Muscle layer of colon (tissue), 2 donors: ENCODE data around the gene TRIP11.
A peak's percentile ranks its signal among the peaks of the same experiment; 100 is the strongest.

Source experiments
- H3K27ac ChIP-seq: one replicate; pipeline ENCODE4 v1.7.0; 2013; ENCODE audit warnings: low read depth, mild to moderate bottlenecking, low read length, moderate library complexity
- H3K27me3 ChIP-seq, 2 donors: one replicate each; pipeline ENCODE4 v1.7.0; 2013; ENCODE audit warnings: low read length in 2 of 2, mild to moderate bottlenecking in 2 of 2; ENCODE audit not compliant: insufficient read depth in 2 of 2, control insufficient read depth in 1 of 2
- H3K36me3 ChIP-seq: one replicate; pipeline ENCODE4 v1.7.0; 2013; ENCODE audit warnings: mild to moderate bottlenecking, low read length; ENCODE audit not compliant: insufficient read depth
- H3K4me1 ChIP-seq: one replicate; pipeline ENCODE4 v1.7.0; 2013; ENCODE audit warnings: mild to moderate bottlenecking, low read length; ENCODE audit not compliant: insufficient read depth
- H3K4me3 ChIP-seq, 2 donors: one replicate each; pipeline ENCODE4 v1.7.0; 2013; ENCODE audit warnings: low read length in 2 of 2, low read depth in 1 of 2, mild to moderate bottlenecking in 1 of 2, moderate library complexity in 1 of 2
- H3K9ac ChIP-seq: one replicate; pipeline ENCODE4 v1.7.0; 2013; ENCODE audit warnings: low read length
- H3K9me3 ChIP-seq: one replicate; pipeline ENCODE4 v1.7.0; 2013; ENCODE audit warnings: mild to moderate bottlenecking, low read length
- donor health status: abdominal sarcoma.
- donor health status: Adenocarcinoma of cecum.

Gene TRIP11

GRCh38 chr14:92037989-92038388 lies 1.9 kb downstream of the TRIP11 start:
- H3K36me3 ChIP-seq, result no peaks in the 10 kb centered on the region
- H3K9me3 ChIP-seq, result no peaks in the 10 kb centered on the region
- H3K4me1 ChIP-seq, result peaks cover 31% of the 10 kb centered on the region
- H3K4me3 ChIP-seq, result peak overlapping the region in 1 of 2 donors; percentile 94
- H3K27ac ChIP-seq, result no peak overlapping the region
- no peaks in the 10 kb centered on the region for H3K27me3 ChIP-seq
- no peak overlapping the region for H3K9ac ChIP-seq

- Histone ChIP-seq H3K36me3 (peaks cover 4% of the 10 kb centered on the region), H3K27me3 (no peaks in the 10 kb centered on the region), H3K27ac (no peak overlapping the region), H3K4me3 (no peak overlapping the region), H3K4me1 (peaks cover 27% of the 10 kb centered on the region), H3K9ac (no peak overlapping the region), H3K9me3 (no peaks in the 10 kb centered on the region)
These were observed 4.0 kb downstream of the TRIP11 start for GRCh38 chr14:92035890-92036289.

- Histone ChIP-seq H3K4me1 (peaks cover 23% of the 10 kb centered on the region), H3K27me3 (no peaks in the 10 kb centered on the region), H3K4me3 (no peak overlapping the region), H3K36me3 (peaks cover 4% of the 10 kb centered on the region), H3K27ac (no peak overlapping the region), H3K9ac (no peak overlapping the region), H3K9me3 (no peaks in the 10 kb centered on the region)
These were observed 5.8 kb downstream of the TRIP11 start for GRCh38 chr14:92033906-92034687.

- no peaks in the 10 kb centered on the region for H3K27me3 ChIP-seq
- H3K9me3 ChIP-seq, result no peaks in the 10 kb centered on the region
- no peak overlapping the region for H3K9ac ChIP-seq
- no peak overlapping the region for H3K27ac ChIP-seq
- H3K36me3 ChIP-seq, result peaks cover 4% of the 10 kb centered on the region
- peaks cover 22% of the 10 kb centered on the region for H3K4me1 ChIP-seq
- no peak overlapping the region for H3K4me3 ChIP-seq
These were observed 6.4 kb downstream of the TRIP11 start for GRCh38 chr14:92033433-92033832.

GRCh38 chr14:92026548-92027190 lies 13.2 kb downstream of the TRIP11 start:
- no peak overlapping the region for H3K4me3 ChIP-seq
- H3K27ac ChIP-seq, result no peak overlapping the region
- no peaks in the 10 kb centered on the region for H3K4me1 ChIP-seq
- H3K36me3 ChIP-seq, result peaks cover 20% of the 10 kb centered on the region
- no peaks in the 10 kb centered on the region for H3K27me3 ChIP-seq
- H3K9me3 ChIP-seq, result no peaks in the 10 kb centered on the region
- H3K9ac ChIP-seq, result no peak overlapping the region

- peaks cover 20% of the 10 kb centered on the region for H3K36me3 ChIP-seq
These were observed 17.8 kb downstream of the TRIP11 start for GRCh38 chr14:92022036-92022435.

GRCh38 chr14:92021523-92021922 lies 18.3 kb downstream of the TRIP11 start:
- no peak overlapping the region for H3K9ac ChIP-seq
- H3K36me3 ChIP-seq, result peaks cover 23% of the 10 kb centered on the region
- no peaks in the 10 kb centered on the region for H3K27me3 ChIP-seq
- H3K9me3 ChIP-seq, result no peaks in the 10 kb centered on the region
- no peaks in the 10 kb centered on the region for H3K4me1 ChIP-seq
- H3K4me3 ChIP-seq, result no peak overlapping the region
- no peak overlapping the region for H3K27ac ChIP-seq

More at GRCh38 chr14:92022036-92022435, 17.8 kb downstream of the TRIP11 start:
- Histone ChIP-seq H3K27ac (no peak overlapping the region), H3K9ac (no peak overlapping the region), H3K9me3 (no peaks in the 10 kb centered on the region), H3K4me3 (no peak overlapping the region), H3K4me1 (no peaks in the 10 kb centered on the region), H3K27me3 (no peaks in the 10 kb centered on the region)

- H3K36me3 ChIP-seq, result peaks cover 22% of the 10 kb centered on the region
- no peaks in the 10 kb centered on the region for H3K27me3 ChIP-seq
- H3K4me1 ChIP-seq, result no peaks in the 10 kb centered on the region
- H3K9me3 ChIP-seq, result no peaks in the 10 kb centered on the region
- no peak overlapping the region for H3K4me3 ChIP-seq
- no peak overlapping the region for H3K9ac ChIP-seq
- no peak overlapping the region for H3K27ac ChIP-seq
These were observed 25.8 kb downstream of the TRIP11 start for GRCh38 chr14:92014040-92014439.

GRCh38 chr14:92012121-92012748 lies 27.6 kb downstream of the TRIP11 start:
- Histone ChIP-seq H3K27ac (no peak overlapping the region), H3K36me3 (peaks cover 28% of the 10 kb centered on the region), H3K4me1 (no peaks in the 10 kb centered on the region)

GRCh38 chr14:92010644-92011043 lies 29.2 kb downstream of the TRIP11 start:
- Histone ChIP-seq H3K9ac (no peak overlapping the region), H3K36me3 (peaks cover 23% of the 10 kb centered on the region), H3K4me3 (no peak overlapping the region)

More at GRCh38 chr14:92012121-92012748, 27.6 kb downstream of the TRIP11 start:
- Histone ChIP-seq H3K4me3 (no peak overlapping the region), H3K9ac (no peak overlapping the region), H3K9me3 (no peaks in the 10 kb centered on the region), H3K27me3 (no peaks in the 10 kb centered on the region)

GRCh38 chr14:92009604-92010003 lies 30.3 kb downstream of the TRIP11 start:
- H3K4me3 ChIP-seq, result no peak overlapping the region
- H3K9ac ChIP-seq, result no peak overlapping the region
- no peaks in the 10 kb centered on the region for H3K27me3 ChIP-seq
- H3K36me3 ChIP-seq, result peaks cover 34% of the 10 kb centered on the region
- no peaks in the 10 kb centered on the region for H3K4me1 ChIP-seq
- H3K27ac ChIP-seq, result no peak overlapping the region
- H3K9me3 ChIP-seq, result no peaks in the 10 kb centered on the region

More at GRCh38 chr14:92010644-92011043, 29.2 kb downstream of the TRIP11 start:
- no peaks in the 10 kb centered on the region for H3K27me3 ChIP-seq
- no peaks in the 10 kb centered on the region for H3K4me1 ChIP-seq
- H3K27ac ChIP-seq, result no peak overlapping the region
- no peaks in the 10 kb centered on the region for H3K9me3 ChIP-seq
